Heart left ventricle (tissue), 13 donors: ENCODE data around the gene BCKDHA.

Experiments
- CTCF ChIP-seq, 12 donors: fragments of 200-600 bp; sonication (generic) in 4 of 12; IDR thresholded peaks; one replicate each; pipeline versions ENCODE4 v1.5.0 to v1.8.0; 2018 to 2022; ENCODE audit warnings: antibody characterized with exemption in 12 of 12, mild to moderate bottlenecking in 5 of 12
- POLR2A ChIP-seq, 2 donors: fragments of 450-650 bp; IDR thresholded peaks; one replicate each; pipeline ENCODE4 v1.6.1; 2017; ENCODE audit warnings: antibody characterized with exemption in 2 of 2, mild to moderate bottlenecking in 2 of 2, moderate library complexity in 2 of 2
- donor health status: ischemic (EF 13 %, LVEDD 7.1; RV severe dilation, severe dysfunction).
- donor health status: DM: no; HTN: yes; CAD: no.
- donor health status: DM: no; HTN: no; CAD: no.
- donor health status: ischemic (EF 25% LVEDD 6.9; RV normal size, moderate dysfunction).
- donor health status: ischemic (EF 25% LVEDD 5.7; RV mildly dilated, moderate dysfunction).
- donor health status: ischemic (EF 35%, LVEDD 5.7; RV mildly dilated, moderate dysfunction).
- donor health status: nonischemic (EF 11% LVEDD 7.7; RV severe dilation, severe dysfunction).
- donor health status: DM: yes; HTN: yes; CAD: no.
- donor health status: PGD.
- donor health status: ischemic (EF 29% LVEDD 5.4; RV normal size, mild dysfunction).
- donor health status: nonischemic (EF 23%, LVEDD 6.1; RV moderate dilation, normal function).

DNA sequence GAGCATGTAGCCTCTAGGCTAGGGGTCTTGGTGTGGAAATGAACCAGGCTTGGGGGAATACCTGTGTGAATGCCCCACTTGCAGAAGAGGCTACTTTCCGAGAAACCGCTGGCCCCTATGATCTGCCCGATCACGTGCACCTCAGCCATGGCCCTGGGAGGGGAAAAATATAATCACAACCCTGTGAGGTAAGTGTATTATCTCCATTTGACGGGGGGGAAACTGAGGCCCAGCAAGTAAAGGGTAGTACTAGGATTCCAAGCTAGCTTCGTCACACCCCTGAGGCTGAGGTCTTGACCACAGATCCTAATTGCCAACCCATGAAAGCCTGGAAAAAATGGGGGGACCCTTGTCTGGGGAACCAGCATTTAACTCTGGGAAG lies 34.3 kb upstream of the BCKDHA start:
- TF ChIP-seq CTCF (IDR thresholded peaks at IDR 0.05) (no peak), POLR2A (IDR thresholded peaks at IDR 0.05) (no peak)
